SK-N-SH (cell line): ENCODE measurements around the gene KIRREL1. TPM values are rescaled to one million over a fixed set of nuclear protein-coding genes. Genes with fewer than 3 reads are reported as not detected.
A peak's percentile ranks its signal among the peaks of the same experiment; 100 is the strongest.

Experiments
- CTCF ChIA-PET: fragments of 300-600, 350-600 bp; formaldehyde crosslinking; extraction: SDS; loops from one replicate; lab custom pipeline; 2021; lab: Yijun Ruan, JAX
- POLR2A ChIA-PET: fragments of 350-600 bp; sonication (Branson Sonifier 250); formaldehyde crosslinking; extraction: SDS; loops from one replicate; lab custom pipeline; 2020; ENCODE audit warnings: antibody characterized with exemption, inconsistent platforms; lab: Yijun Ruan, JAX
- DNase-seq: peaks from one replicate; pipeline ENCODE4 v3.0.0; 2012
- H2AFZ ChIP-seq: fragments of 200-600 bp; sonication (generic); 2 replicates; pipeline ENCODE4 v1.8.1; 2016; ENCODE audit warnings: antibody characterized with exemption, mild to moderate bottlenecking, low read depth
- H3F3A ChIP-seq: fragments of 200-600 bp; sonication (generic); replicated peaks from 2 replicates; pipeline ENCODE3; 2016; ENCODE audit warnings: antibody characterized with exemption, mild to moderate bottlenecking; ENCODE audit not compliant: insufficient read depth
- H3K27ac ChIP-seq, 2 experiments: fragments of 200-500 bp in 1 of 2; fragments of 200-600 bp in 1 of 2; sonication (Bioruptor generic) in 1 of 2; sonication (generic), shearing (Covaris generic) in 1 of 2; 2 replicates each; pipeline versions ENCODE4 v1.5.1 to v1.6.1; 2014 to 2016; ENCODE audit warnings: low read depth in 2 of 2, inconsistent platforms in 1 of 2, low read length in 1 of 2, mild to moderate bottlenecking in 1 of 2, mixed read lengths in 1 of 2
- H3K27me3 ChIP-seq: fragments of 200-600 bp; sonication (generic), shearing (Covaris generic); 2 replicates; pipeline ENCODE4 v1.6.1; 2016; ENCODE audit warnings: mixed run types; ENCODE audit not compliant: insufficient read depth
- H3K36me3 ChIP-seq, 2 experiments: fragments of 200-500 bp in 1 of 2; fragments of 200-600 bp in 1 of 2; sonication (Bioruptor generic) in 1 of 2; sonication (generic) in 1 of 2; replicated peaks in 1 of 2; 2 replicates each; pipeline versions ENCODE3 to v1.5.1; 2014 to 2016; ENCODE audit warnings: low read length in 1 of 2, mild to moderate bottlenecking in 1 of 2; ENCODE audit not compliant: insufficient read depth in 2 of 2, control insufficient read depth in 1 of 2
- H3K4me1 ChIP-seq, 2 experiments: fragments of 200-500 bp in 1 of 2; fragments of 200-600 bp in 1 of 2; sonication (Bioruptor generic) in 1 of 2; sonication (generic), shearing (Covaris generic) in 1 of 2; 2 replicates each; pipeline versions ENCODE4 v1.5.1 to v1.6.1; 2014 to 2016; ENCODE audit warnings: low read depth in 1 of 2, low read length in 1 of 2, mixed run types in 1 of 2; ENCODE audit not compliant: insufficient read depth in 2 of 2, control insufficient read depth in 1 of 2
- H3K4me2 ChIP-seq: fragments of 200-600 bp; sonication (generic), shearing (Covaris generic); 2 replicates; pipeline ENCODE4 v1.6.1; 2017; ENCODE audit warnings: mixed run types
- H3K4me3 ChIP-seq, 2 experiments: fragments of 200-500 bp in 1 of 2; fragments of 200-600 bp in 1 of 2; sonication (Bioruptor generic) in 1 of 2; sonication (generic), shearing (Covaris generic) in 1 of 2; 2 replicates each; pipeline versions ENCODE4 v1.5.1 to v1.8.1; 2014 to 2016; ENCODE audit warnings: low read depth in 2 of 2, inconsistent platforms in 1 of 2, low read length in 1 of 2, mild to moderate bottlenecking in 1 of 2, mixed read lengths in 1 of 2, moderate library complexity in 1 of 2
- H3K79me2 ChIP-seq: fragments of 200-600 bp; sonication (generic); 2 replicates; pipeline ENCODE4 v1.8.1; 2017; ENCODE audit warnings: mild to moderate bottlenecking; ENCODE audit not compliant: insufficient read depth
- H3K9ac ChIP-seq: fragments of 200-600 bp; sonication (generic); 2 replicates; pipeline ENCODE4 v1.6.1; 2017; ENCODE audit warnings: mixed run types
- H3K9me2 ChIP-seq: fragments of 200-600 bp; sonication (generic); 2 replicates; pipeline ENCODE4 v1.6.1; 2017; ENCODE audit warnings: mixed run types
- H3K9me3 ChIP-seq: fragments of 200-600 bp; sonication (generic); 2 replicates; pipeline ENCODE4 v1.6.1; 2017; ENCODE audit warnings: mixed run types, mild to moderate bottlenecking, moderate library complexity
- H4K20me1 ChIP-seq: fragments of 200-600 bp; sonication (generic); 2 replicates; pipeline ENCODE4 v1.6.1; 2017; ENCODE audit warnings: mild to moderate bottlenecking, mixed run types; ENCODE audit not compliant: insufficient read depth
- CHD2 ChIP-seq: fragments of 150-350 bp; IDR thresholded peaks from 2 replicates; pipeline ENCODE4 v1.6.1; 2018; ENCODE audit warnings: low read length; ENCODE audit not compliant: partially characterized antibody
- FOSL2 ChIP-seq: IDR thresholded peaks from 2 replicates; pipeline ENCODE4 v1.4.0; 2012; ENCODE audit warnings: low read depth, mild to moderate bottlenecking, moderate library complexity, borderline replicate concordance
- FOXJ3 ChIP-seq: sonication (generic); formaldehyde crosslinking; IDR thresholded peaks from 2 replicates; pipeline ENCODE4 v1.5.1; 2020; ENCODE audit warnings: mild to moderate bottlenecking, missing genetic modification reagents
- FOXM1 ChIP-seq: IDR thresholded peaks from 2 replicates; pipeline ENCODE4 v1.4.0; 2012; ENCODE audit warnings: low read depth, mild to moderate bottlenecking
- GABPA ChIP-seq: IDR thresholded peaks from 2 replicates; pipeline ENCODE4 v1.4.0; 2012; ENCODE audit warnings: low read depth, mild to moderate bottlenecking
- IRF3 ChIP-seq: fragments of 150-350 bp; IDR thresholded peaks from 2 replicates; pipeline ENCODE4 v1.6.1; 2016; ENCODE audit warnings: mild to moderate bottlenecking, low read depth, low read length
- NFIC ChIP-seq: IDR thresholded peaks from 2 replicates; pipeline ENCODE4 v1.4.0; 2012; ENCODE audit warnings: borderline replicate concordance
- WGBS: methylation state at CpG from one replicate; pipeline ENCODE4 v1.1.6; 2017; ENCODE audit warnings: low lambda C conversion rate; 5-methylcytosine and 5-hydroxymethylcytosine counted together
- polyA plus RNA-seq, 3 experiments: library from polyadenylated mRNA; depleted of rRNA; stranded (reverse); fragments of >200 nt; gene quantifications; 2 replicates each; pipeline ENCODE4 v1.2.3, GENCODE V29; 2012
- TF ChIP-seq, protein P1 (sequence below): fragments of 150-350 bp; IDR thresholded peaks from 2 replicates; pipeline ENCODE4 v1.6.1; 2017; ENCODE audit warnings: antibody characterized with exemption, low read length, low read depth, borderline replicate concordance
- TF ChIP-seq, protein P2 (sequence below): IDR thresholded peaks from 2 replicates; pipeline ENCODE4 v1.6.1; 2012; ENCODE audit warnings: mild to moderate bottlenecking, low read depth, low read length, moderate library complexity
- TF ChIP-seq, protein P3 (sequence below): IDR thresholded peaks from 2 replicates; pipeline ENCODE4 v1.4.0; 2012; ENCODE audit warnings: low read depth, borderline replicate concordance
- TF ChIP-seq, protein P4 (sequence below): IDR thresholded peaks from 2 replicates; pipeline ENCODE4 v1.4.0; 2012; ENCODE audit warnings: low read depth

KIRREL1 gene
- polyA plus RNA-seq, 1 of the 3 experiments (the other 2 are of a cell fraction): 47.8 TPM

GRCh38 chr1:158102881-158103674, 109.6 kb downstream of the KIRREL1 start:
- no peak for DNase-seq
- H3K9me2 ChIP-seq: no peaks in the 10 kb centered on the region
- H3F3A ChIP-seq: peaks cover 5% of the 10 kb centered on the region
- H3K27ac ChIP-seq: no peak overlapping the region
- H3K4me3 ChIP-seq: no peak overlapping the region
- no peaks in the 10 kb centered on the region for H3K79me2 ChIP-seq
- peaks cover 0 to 6% of the 10 kb centered on the region in 2 experiments for H3K36me3 ChIP-seq
- POLR2A ChIA-PET: no interaction called here
- WGBS: 48% methylated on average over 6 of the region's 6 CpGs
- H4K20me1 ChIP-seq: no peaks in the 10 kb centered on the region
- CTCF ChIA-PET: interaction anchor here (1.3 kb wide), 1 partner anchor 16 kb away, joined by 3 read pairs; no protein-coding TSS in a partner anchor
- H3K4me1 ChIP-seq: peaks cover 0 to 13% of the 10 kb centered on the region in 2 experiments; a peak in 1 of 4 replicates
- TF ChIP-seq IRF3 (no peak), NFIC (no peak), CHD2 (no peak), GABPA (no peak)
- TF ChIP-seq, protein P1, sequence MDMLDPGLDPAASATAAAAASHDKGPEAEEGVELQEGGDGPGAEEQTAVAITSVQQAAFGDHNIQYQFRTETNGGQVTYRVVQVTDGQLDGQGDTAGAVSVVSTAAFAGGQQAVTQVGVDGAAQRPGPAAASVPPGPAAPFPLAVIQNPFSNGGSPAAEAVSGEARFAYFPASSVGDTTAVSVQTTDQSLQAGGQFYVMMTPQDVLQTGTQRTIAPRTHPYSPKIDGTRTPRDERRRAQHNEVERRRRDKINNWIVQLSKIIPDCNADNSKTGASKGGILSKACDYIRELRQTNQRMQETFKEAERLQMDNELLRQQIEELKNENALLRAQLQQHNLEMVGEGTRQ: no peak
- H3K9ac ChIP-seq: no peak overlapping the region
- H2AFZ ChIP-seq: no peak overlapping the region
- H3K4me2 ChIP-seq: no peak overlapping the region
- H3K9me3 ChIP-seq: no peaks in the 10 kb centered on the region
- no peaks in the 10 kb centered on the region for H3K27me3 ChIP-seq

- Histone ChIP-seq H3K9ac (no peak overlapping the region), H3K4me2 (no peak overlapping the region), H3K36me3 (no peaks in the 10 kb centered on the region), H3K9me3 (no peaks in the 10 kb centered on the region), H4K20me1 (no peaks in the 10 kb centered on the region), H3F3A (peaks cover 5% of the 10 kb centered on the region), H3K27me3 (no peaks in the 10 kb centered on the region), H3K27ac (no peak overlapping the region), H3K4me3 (no peak overlapping the region), H3K4me1 (peaks cover 0 to 13% of the 10 kb centered on the region in 2 experiments; a peak in 1 of 4 replicates), H3K9me2 (no peaks in the 10 kb centered on the region), H3K79me2 (no peaks in the 10 kb centered on the region), H2AFZ (no peak overlapping the region)
- ChIA-PET POLR2A (no interaction called here), CTCF (interaction anchor here (0.5 to 1.4 kb wide), 3 partner anchors 17 to 113 kb away, joined by 3 read pairs; no protein-coding TSS in a partner anchor)
- no peak for DNase-seq
- TF ChIP-seq, protein P2, sequence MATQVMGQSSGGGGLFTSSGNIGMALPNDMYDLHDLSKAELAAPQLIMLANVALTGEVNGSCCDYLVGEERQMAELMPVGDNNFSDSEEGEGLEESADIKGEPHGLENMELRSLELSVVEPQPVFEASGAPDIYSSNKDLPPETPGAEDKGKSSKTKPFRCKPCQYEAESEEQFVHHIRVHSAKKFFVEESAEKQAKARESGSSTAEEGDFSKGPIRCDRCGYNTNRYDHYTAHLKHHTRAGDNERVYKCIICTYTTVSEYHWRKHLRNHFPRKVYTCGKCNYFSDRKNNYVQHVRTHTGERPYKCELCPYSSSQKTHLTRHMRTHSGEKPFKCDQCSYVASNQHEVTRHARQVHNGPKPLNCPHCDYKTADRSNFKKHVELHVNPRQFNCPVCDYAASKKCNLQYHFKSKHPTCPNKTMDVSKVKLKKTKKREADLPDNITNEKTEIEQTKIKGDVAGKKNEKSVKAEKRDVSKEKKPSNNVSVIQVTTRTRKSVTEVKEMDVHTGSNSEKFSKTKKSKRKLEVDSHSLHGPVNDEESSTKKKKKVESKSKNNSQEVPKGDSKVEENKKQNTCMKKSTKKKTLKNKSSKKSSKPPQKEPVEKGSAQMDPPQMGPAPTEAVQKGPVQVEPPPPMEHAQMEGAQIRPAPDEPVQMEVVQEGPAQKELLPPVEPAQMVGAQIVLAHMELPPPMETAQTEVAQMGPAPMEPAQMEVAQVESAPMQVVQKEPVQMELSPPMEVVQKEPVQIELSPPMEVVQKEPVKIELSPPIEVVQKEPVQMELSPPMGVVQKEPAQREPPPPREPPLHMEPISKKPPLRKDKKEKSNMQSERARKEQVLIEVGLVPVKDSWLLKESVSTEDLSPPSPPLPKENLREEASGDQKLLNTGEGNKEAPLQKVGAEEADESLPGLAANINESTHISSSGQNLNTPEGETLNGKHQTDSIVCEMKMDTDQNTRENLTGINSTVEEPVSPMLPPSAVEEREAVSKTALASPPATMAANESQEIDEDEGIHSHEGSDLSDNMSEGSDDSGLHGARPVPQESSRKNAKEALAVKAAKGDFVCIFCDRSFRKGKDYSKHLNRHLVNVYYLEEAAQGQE: no peak
- no peak for TF ChIP-seq FOXM1
- TF ChIP-seq, protein P3, sequence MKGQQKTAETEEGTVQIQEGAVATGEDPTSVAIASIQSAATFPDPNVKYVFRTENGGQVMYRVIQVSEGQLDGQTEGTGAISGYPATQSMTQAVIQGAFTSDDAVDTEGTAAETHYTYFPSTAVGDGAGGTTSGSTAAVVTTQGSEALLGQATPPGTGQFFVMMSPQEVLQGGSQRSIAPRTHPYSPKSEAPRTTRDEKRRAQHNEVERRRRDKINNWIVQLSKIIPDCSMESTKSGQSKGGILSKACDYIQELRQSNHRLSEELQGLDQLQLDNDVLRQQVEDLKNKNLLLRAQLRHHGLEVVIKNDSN: no peak
- no peak for TF ChIP-seq FOXJ3 (CRISPR knock-in tag)
- TF ChIP-seq, protein P4, sequence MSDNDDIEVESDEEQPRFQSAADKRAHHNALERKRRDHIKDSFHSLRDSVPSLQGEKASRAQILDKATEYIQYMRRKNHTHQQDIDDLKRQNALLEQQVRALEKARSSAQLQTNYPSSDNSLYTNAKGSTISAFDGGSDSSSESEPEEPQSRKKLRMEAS: no peak
- TF ChIP-seq NFIC: no peak
- no peak for TF ChIP-seq GABPA
- 0 out of 2 replicates have a peak, but pooled peaks have one; percentile 2 for TF ChIP-seq FOSL2
- WGBS: 25% methylated on average over 5 of the region's 5 CpGs
These were observed 110.5 kb downstream of the KIRREL1 start for GRCh38 chr1:158103861-158104522.
